Stimulated activated naive B cell treated with anti-CD40 and anti-IgM and Interleukin-4, amounts not matched to agents 10 μg/mL and 1 μg/mL and 100 μg/mL, for 72 hours (primary cell): ENCODE measurements around the gene SPEM3.

Experiments
- ATAC-seq, 2 donors: fragments of 150-1000 bp; cut with Tn5 transposase; replicated peaks; 2 replicates each; pipeline ENCODE4 v1.10.0; 2021; ENCODE audit warnings: moderate library complexity in 1 of 2
- DNase-seq: peaks from one replicate; pipeline ENCODE4 v3.0.0; 2021
- H3K27ac Mint-ChIP-seq: one replicate; pipeline ENCODE4 v1.8.0; 2022; ENCODE audit warnings: mild to moderate bottlenecking, mixed read lengths
- H3K27me3 Mint-ChIP-seq, 2 donors: one replicate each; pipeline ENCODE4 v1.8.0; 2022; ENCODE audit warnings: mixed read lengths in 2 of 2
- H3K36me3 Mint-ChIP-seq, 2 donors: one replicate each; pipeline ENCODE4 v1.8.0; 2022; ENCODE audit warnings: mixed read lengths in 2 of 2, mild to moderate bottlenecking in 1 of 2
- H3K4me1 Mint-ChIP-seq, 2 donors: one replicate each; pipeline ENCODE4 v1.8.0; 2022; ENCODE audit warnings: mixed read lengths in 2 of 2, mild to moderate bottlenecking in 1 of 2
- H3K4me3 Mint-ChIP-seq, 2 donors: one replicate each; pipeline ENCODE4 v1.8.0; 2022; ENCODE audit warnings: mild to moderate bottlenecking in 2 of 2, mixed read lengths in 2 of 2, moderate library complexity in 1 of 2
- H3K9me3 Mint-ChIP-seq, 2 donors: one replicate each; pipeline ENCODE4 v1.8.0; 2022; ENCODE audit warnings: mixed read lengths in 2 of 2, mild to moderate bottlenecking in 1 of 2

Gene SPEM3

GRCh38 chr17:7393613-7394451, 34.8 kb upstream of the SPEM3 start:
- DNase-seq: no peak

GRCh38 chr17:7394452-7395191, 34.0 kb upstream of the SPEM3 start, which contains the start of gene PLSCR3:
TSS of gene PLSCR3 (minus strand) at chr17:7394525. CDS start at chr17:7394110, 415 bp downstream.
- Mint-ChIP-seq H3K27ac (peak within 1 kb of the TSS; percentile 99), H3K4me3 (peak within 1 kb of the TSS; percentile 79 to 99), H3K36me3 (peaks cover 22 to 34% of the 10 kb centered on the region in 2 donors), H3K27me3 (no peaks in the 10 kb centered on the region), H3K4me1 (peaks cover 13 to 22% of the 10 kb centered on the region in 2 donors), H3K9me3 (no peaks in the 10 kb centered on the region)
- DNase-seq (peak; percentile 83), ATAC-seq (peak; percentile 89 to 90)

More at GRCh38 chr17:7393613-7394451, 34.8 kb upstream of the SPEM3 start:
- peak overlapping the region; percentile 92 for H3K27ac Mint-ChIP-seq
- peak overlapping the region; percentile 79 to 93 for H3K4me3 Mint-ChIP-seq
- no peaks in the 10 kb centered on the region for H3K9me3 Mint-ChIP-seq
- H3K36me3 Mint-ChIP-seq: peaks cover 26 to 38% of the 10 kb centered on the region in 2 donors
- peaks cover 13 to 20% of the 10 kb centered on the region in 2 donors for H3K4me1 Mint-ChIP-seq
- peak; percentile 54 to 55 for ATAC-seq
- H3K27me3 Mint-ChIP-seq: no peaks in the 10 kb centered on the region

- H3K36me3 Mint-ChIP-seq: peaks cover 16 to 22% of the 10 kb centered on the region in 2 donors
- no peaks in the 10 kb centered on the region for H3K27me3 Mint-ChIP-seq
- H3K9me3 Mint-ChIP-seq: no peaks in the 10 kb centered on the region
- ATAC-seq: no peak
- no peak overlapping the region for H3K4me3 Mint-ChIP-seq
- DNase-seq: no peak
- peak overlapping the region; percentile 11 for H3K27ac Mint-ChIP-seq
- H3K4me1 Mint-ChIP-seq: peaks cover 11 to 24% of the 10 kb centered on the region in 2 donors
Measured at GRCh38 chr17:7396147-7396546, 32.5 kb upstream of the SPEM3 start.

DNA sequence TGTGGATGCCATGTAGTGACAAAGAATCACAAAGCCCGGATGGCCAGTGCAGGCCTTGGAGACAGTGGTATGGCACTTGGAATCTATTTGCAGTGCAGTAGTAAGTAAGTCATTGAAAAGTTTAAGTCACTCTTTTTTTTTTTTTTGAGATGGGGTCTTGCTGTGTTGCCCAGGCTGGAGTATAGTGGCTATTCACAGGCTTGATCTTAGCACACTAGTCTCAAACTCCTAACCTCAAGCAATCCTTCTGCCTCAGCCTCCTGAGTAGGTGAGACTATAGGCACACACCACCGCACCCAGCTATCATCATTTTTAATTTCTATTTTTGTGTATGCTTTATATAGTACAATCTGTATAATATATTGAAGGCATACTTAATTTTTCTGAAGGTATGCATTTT, 30.0 kb upstream of the SPEM3 start:
- no peaks in the 10 kb centered on the region for H3K9me3 Mint-ChIP-seq
- peaks cover 9 to 13% of the 10 kb centered on the region in 2 donors for H3K36me3 Mint-ChIP-seq
- H3K27me3 Mint-ChIP-seq: no peaks in the 10 kb centered on the region
- no peak overlapping the region for H3K27ac Mint-ChIP-seq
- no peak overlapping the region for H3K4me3 Mint-ChIP-seq
- peaks cover 15 to 28% of the 10 kb centered on the region in 2 donors for H3K4me1 Mint-ChIP-seq
- DNase-seq (no peak), ATAC-seq (no peak)

GRCh38 chr17:7403043-7403726, 25.5 kb upstream of the SPEM3 start:
- no peak for DNase-seq
- H3K4me1 Mint-ChIP-seq: peaks cover 14 to 32% of the 10 kb centered on the region in 2 donors
- H3K36me3 Mint-ChIP-seq: peaks cover 8 to 9% of the 10 kb centered on the region in 2 donors
- peak overlapping the region; percentile 93 for H3K27ac Mint-ChIP-seq
- H3K4me3 Mint-ChIP-seq: peak overlapping the region; percentile 97 to 100
- H3K27me3 Mint-ChIP-seq: peaks cover 15 to 23% of the 10 kb centered on the region in 2 donors
- no peaks in the 10 kb centered on the region for H3K9me3 Mint-ChIP-seq
- peak in 1 of 2 donors; percentile 11 for ATAC-seq

DNA sequence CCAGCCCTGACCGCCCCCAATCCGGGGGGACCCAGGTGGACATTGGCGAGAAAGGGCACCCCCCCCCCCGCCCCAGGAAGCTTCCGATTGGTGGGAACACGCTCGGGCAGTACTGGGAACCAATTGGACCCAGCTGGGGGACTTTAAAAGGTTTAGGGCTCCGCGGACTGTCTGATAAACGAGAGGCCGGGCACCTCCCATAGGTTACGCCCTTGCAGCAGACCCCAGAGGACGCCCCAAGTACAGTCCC, 25.0 kb upstream of the SPEM3 start:
- Mint-ChIP-seq H3K27me3 (peaks cover 15 to 23% of the 10 kb centered on the region in 2 donors), H3K27ac (peak overlapping the region; percentile 93), H3K36me3 (peaks cover 8 to 9% of the 10 kb centered on the region in 2 donors), H3K4me1 (peaks cover 14 to 32% of the 10 kb centered on the region in 2 donors), H3K4me3 (peak overlapping the region; percentile 97 to 100), H3K9me3 (no peaks in the 10 kb centered on the region)
- no peak for DNase-seq
- peak; percentile 51 to 61 for ATAC-seq

GRCh38 chr17:7403977-7404736, 24.5 kb upstream of the SPEM3 start, which contains the start of gene TMEM256:
TSS of gene TMEM256 (minus strand) at chr17:7404097. CDS start at chr17:7404084, 13 bp downstream.
- ATAC-seq: peak; percentile 95
- Mint-ChIP-seq H3K36me3 (peaks cover 8 to 9% of the 10 kb centered on the region in 2 donors), H3K27me3 (peaks cover 17 to 27% of the 10 kb centered on the region in 2 donors), H3K4me1 (peaks cover 14 to 32% of the 10 kb centered on the region in 2 donors), H3K27ac (peak within 1 kb of the TSS; percentile 93), H3K9me3 (no peaks in the 10 kb centered on the region), H3K4me3 (peak within 1 kb of the TSS; percentile 97 to 100)
- DNase-seq: peak; percentile 94

GRCh38 chr17:7404737-7405349, 23.8 kb upstream of the SPEM3 start:
- peak overlapping the region; percentile 97 to 100 for H3K4me3 Mint-ChIP-seq
- H3K27me3 Mint-ChIP-seq: peaks cover 24 to 34% of the 10 kb centered on the region in 2 donors
- H3K4me1 Mint-ChIP-seq: peaks cover 14 to 28% of the 10 kb centered on the region in 2 donors
- peak overlapping the region; percentile 93 for H3K27ac Mint-ChIP-seq
- peaks cover 4 to 5% of the 10 kb centered on the region in 2 donors for H3K36me3 Mint-ChIP-seq
- DNase-seq (no peak), ATAC-seq (peak; percentile 28 to 33)
- H3K9me3 Mint-ChIP-seq: no peaks in the 10 kb centered on the region

GRCh38 chr17:7405350-7406234, 23.1 kb upstream of the SPEM3 start:
- peaks cover 4 to 5% of the 10 kb centered on the region in 2 donors for H3K36me3 Mint-ChIP-seq
- peaks cover 25 to 41% of the 10 kb centered on the region in 2 donors for H3K27me3 Mint-ChIP-seq
- H3K4me3 Mint-ChIP-seq: peak overlapping the region; percentile 97 to 100
- peak overlapping the region; percentile 89 for H3K27ac Mint-ChIP-seq
- ATAC-seq (no peak), DNase-seq (no peak)
- H3K4me1 Mint-ChIP-seq: peaks cover 14 to 27% of the 10 kb centered on the region in 2 donors
- H3K9me3 Mint-ChIP-seq: no peaks in the 10 kb centered on the region

- ATAC-seq: no peak
- Mint-ChIP-seq H3K27ac (no peak overlapping the region), H3K4me3 (peak overlapping the region; percentile 73 to 100), H3K27me3 (peaks cover 25 to 41% of the 10 kb centered on the region in 2 donors), H3K36me3 (peaks cover 4 to 5% of the 10 kb centered on the region in 2 donors), H3K4me1 (peaks cover 14 to 27% of the 10 kb centered on the region in 2 donors), H3K9me3 (no peaks in the 10 kb centered on the region)
- no peak for DNase-seq
Measured at GRCh38 chr17:7406235-7406825, 22.3 kb upstream of the SPEM3 start.

DNA sequence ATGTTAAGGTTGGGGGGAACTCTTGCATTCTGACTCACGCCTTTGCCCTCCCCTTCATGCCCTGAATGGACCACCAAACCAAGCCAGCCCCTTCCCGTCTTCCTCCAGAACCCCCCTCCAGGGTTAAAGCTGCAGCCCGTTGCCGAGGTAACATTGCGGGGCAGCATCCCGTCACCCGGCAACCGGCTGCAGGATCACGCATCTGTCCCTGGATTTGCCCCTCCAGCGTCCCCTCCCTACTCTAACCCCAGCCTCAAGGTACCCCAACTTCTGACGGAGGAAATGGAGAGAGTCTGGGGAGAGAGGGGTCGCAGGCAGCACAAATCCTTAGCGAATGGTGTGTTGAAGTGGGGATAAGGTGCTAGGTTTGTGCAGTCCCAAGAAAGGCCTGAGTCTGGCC, 21.6 kb upstream of the SPEM3 start:
- Mint-ChIP-seq H3K27ac (no peak overlapping the region), H3K36me3 (no peaks in the 10 kb centered on the region), H3K27me3 (peaks cover 25 to 41% of the 10 kb centered on the region in 2 donors), H3K4me3 (peak overlapping the region in 1 of 2 donors; percentile 39), H3K4me1 (peaks cover 12 to 22% of the 10 kb centered on the region in 2 donors), H3K9me3 (no peaks in the 10 kb centered on the region)
- ATAC-seq (no peak), DNase-seq (no peak)
